Heart left ventricle (tissue), 13 donors: ENCODE results near the gene RDX.

Experiments
- CTCF ChIP-seq, 12 donors: fragments of 200-600 bp; sonication (generic) in 4 of 12; IDR thresholded peaks; one replicate each; pipeline versions ENCODE4 v1.5.0 to v1.8.0; 2018 to 2022; ENCODE audit warnings: antibody characterized with exemption in 12 of 12, mild to moderate bottlenecking in 5 of 12
- POLR2A ChIP-seq, 2 donors: fragments of 450-650 bp; IDR thresholded peaks; one replicate each; pipeline ENCODE4 v1.6.1; 2017; ENCODE audit warnings: antibody characterized with exemption in 2 of 2, mild to moderate bottlenecking in 2 of 2, moderate library complexity in 2 of 2
- donor health status: ischemic (EF 13 %, LVEDD 7.1; RV severe dilation, severe dysfunction).
- donor health status: DM: no; HTN: yes; CAD: no.
- donor health status: DM: no; HTN: no; CAD: no.
- donor health status: ischemic (EF 25% LVEDD 6.9; RV normal size, moderate dysfunction).
- donor health status: ischemic (EF 25% LVEDD 5.7; RV mildly dilated, moderate dysfunction).
- donor health status: ischemic (EF 35%, LVEDD 5.7; RV mildly dilated, moderate dysfunction).
- donor health status: nonischemic (EF 11% LVEDD 7.7; RV severe dilation, severe dysfunction).
- donor health status: DM: yes; HTN: yes; CAD: no.
- donor health status: PGD.
- donor health status: ischemic (EF 29% LVEDD 5.4; RV normal size, mild dysfunction).
- donor health status: nonischemic (EF 23%, LVEDD 6.1; RV moderate dilation, normal function).

DNA sequence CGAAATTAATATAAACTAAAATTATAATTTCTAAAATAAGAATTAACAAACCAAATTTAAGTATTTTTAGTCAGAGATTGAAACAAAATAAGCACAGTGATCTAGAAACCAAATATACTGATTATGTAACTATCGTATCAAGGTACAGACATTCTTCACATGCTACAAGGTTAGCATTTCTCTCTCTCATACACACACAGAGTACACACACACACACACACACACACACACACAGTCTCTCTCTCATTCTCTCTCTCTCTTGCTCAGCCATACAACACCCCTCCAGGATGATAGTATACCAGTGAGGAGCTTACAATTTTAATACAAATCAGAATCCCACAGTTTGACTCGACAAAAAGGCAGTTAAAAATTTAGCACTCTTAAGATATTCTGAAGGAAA is 66.0 kb downstream of the RDX start:
- TF ChIP-seq POLR2A (IDR thresholded peaks at IDR 0.05): no peak
- TF ChIP-seq CTCF (IDR thresholded peaks at IDR 0.05): no peak
